HG02763 (cell line): Measurements from ENCODE around the gene ITPR1.

Experiments
- ATAC-seq: cut with Tn5 transposase; IDR thresholded peaks from one replicate; pipeline ENCODE4 v1.9.1; 2021; ENCODE audit warnings: mild to moderate bottlenecking, moderate library complexity; ENCODE audit not compliant: unreplicated experiment

The ITPR1 gene

GRCh38 chr3:4770561-4770960 lies 277.4 kb downstream of the ITPR1 start:
- ATAC-seq, result no peak

DNA sequence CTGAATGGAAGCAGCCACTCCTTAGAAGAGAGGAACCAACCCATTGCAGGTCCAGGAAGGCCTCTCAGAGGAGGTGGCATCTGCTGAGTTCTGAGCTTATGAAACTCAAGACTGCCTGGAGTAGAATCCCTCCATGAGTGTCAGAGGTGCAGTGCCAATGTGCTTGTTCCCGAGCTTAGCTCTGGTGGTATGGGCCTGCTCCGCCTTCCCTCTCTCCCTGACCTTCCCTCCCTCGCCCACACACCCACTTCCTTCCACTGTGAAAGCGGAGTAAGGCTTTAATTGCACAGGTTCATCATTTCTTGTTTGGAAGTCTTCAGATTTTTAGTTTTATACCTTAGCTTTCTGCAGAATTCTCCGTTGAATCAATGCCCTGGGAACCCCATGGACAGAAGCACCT lies 278.1 kb downstream of the ITPR1 start:
- no peak for ATAC-seq

- ATAC-seq, result no peak
Measured at GRCh38 chr3:4772171-4772804, 279.1 kb downstream of the ITPR1 start.

- ATAC-seq, result no peak
Measured at GRCh38 chr3:4772858-4773257, 279.7 kb downstream of the ITPR1 start.

GRCh38 chr3:4773583-4773982 lies 280.4 kb downstream of the ITPR1 start:
- ATAC-seq, result no peak

- ATAC-seq, result no peak
Measured at GRCh38 chr3:4774531-4774930, 281.4 kb downstream of the ITPR1 start.

DNA sequence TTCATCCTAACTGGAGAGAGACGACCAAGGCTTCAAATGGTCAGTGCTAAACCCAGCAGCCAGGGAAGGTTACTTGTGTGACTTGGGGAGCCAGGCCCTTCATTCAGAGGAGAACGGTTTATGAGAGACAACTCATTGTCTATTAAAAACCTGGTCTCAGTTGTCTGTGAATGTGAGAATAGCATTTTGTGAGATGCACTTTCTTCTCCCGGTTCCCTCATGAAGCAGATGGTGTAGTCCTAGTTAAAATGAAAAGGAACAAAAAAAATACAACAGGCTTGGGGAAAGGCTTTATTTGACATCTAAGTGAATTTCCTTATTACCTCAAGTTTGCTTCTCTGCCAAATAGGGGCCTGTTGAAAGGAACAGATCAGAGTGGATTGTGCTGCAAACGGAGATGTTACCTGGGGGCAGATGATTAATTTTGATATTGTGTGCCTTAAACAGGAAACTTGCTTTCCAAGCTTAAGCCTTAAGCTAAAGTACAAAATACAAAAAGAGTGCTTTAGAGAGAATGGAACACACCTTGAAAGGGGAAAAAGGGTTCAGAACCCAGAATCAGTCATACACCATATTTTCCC lies 283.3 kb downstream of the ITPR1 start:
- peak; percentile 18 for ATAC-seq

- peak; percentile 82 for ATAC-seq
Measured at GRCh38 chr3:4776980-4777581, 283.9 kb downstream of the ITPR1 start.

DNA sequence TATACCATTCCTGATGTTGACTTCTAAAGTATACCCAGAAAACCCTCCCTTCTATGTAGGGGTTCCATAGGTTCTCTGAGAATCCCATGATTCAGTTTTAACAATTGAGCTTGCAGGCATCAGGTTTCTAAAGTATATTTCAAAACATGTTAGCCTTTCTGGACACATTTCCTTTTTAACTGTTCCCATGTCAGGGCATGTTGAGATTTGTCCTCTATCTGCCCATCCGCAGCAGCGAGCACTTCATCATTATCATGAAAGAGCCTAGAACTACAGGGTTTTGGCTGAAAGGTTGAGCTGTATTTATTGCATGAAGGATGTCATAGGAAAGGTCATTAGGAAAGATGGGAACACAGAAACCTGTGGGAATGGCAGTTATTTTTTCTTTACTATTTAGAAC lies 285.0 kb downstream of the ITPR1 start:
- no peak for ATAC-seq

GRCh38 chr3:4778740-4779139 lies 285.6 kb downstream of the ITPR1 start:
- ATAC-seq, result no peak

DNA sequence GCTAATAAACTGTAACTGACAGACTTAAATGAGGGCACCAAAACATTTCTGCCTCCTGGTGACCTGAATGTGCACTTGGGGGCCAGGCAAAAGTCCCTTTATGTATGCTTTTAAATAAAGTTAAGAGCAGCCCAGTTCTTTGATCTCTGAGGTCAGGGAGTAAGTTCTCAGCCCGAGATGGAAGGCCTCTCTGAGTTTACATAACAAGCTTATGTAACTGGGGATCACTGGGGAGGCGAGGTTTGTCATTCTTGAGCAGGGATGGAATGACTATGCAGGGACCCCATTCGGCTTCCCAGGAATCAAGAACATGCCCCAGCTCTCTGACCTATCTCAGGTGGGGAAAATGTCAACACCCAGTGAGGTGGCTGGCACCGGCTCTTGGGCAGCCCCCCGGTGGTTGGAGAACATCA lies 287.4 kb downstream of the ITPR1 start:
- no peak for ATAC-seq

DNA sequence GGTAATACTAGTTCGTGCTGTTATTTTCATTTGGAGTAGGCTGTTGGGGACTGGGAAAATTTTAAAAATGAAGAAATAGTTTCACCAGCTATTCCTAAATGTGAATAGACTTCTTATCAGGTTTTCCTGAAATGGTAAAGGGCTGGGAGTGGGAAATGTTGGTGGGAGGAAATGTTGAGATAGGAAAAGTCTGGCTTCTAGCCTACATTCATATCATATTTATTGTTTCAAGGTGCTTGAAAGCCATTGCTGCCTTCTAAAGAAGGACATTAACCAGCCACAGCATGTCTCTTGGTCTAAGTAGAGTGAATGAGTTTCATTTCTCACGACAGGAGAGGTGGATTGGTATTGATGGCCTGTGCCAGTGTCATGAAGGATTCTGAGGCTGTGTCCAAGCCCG lies 288.9 kb downstream of the ITPR1 start:
- no peak for ATAC-seq

DNA sequence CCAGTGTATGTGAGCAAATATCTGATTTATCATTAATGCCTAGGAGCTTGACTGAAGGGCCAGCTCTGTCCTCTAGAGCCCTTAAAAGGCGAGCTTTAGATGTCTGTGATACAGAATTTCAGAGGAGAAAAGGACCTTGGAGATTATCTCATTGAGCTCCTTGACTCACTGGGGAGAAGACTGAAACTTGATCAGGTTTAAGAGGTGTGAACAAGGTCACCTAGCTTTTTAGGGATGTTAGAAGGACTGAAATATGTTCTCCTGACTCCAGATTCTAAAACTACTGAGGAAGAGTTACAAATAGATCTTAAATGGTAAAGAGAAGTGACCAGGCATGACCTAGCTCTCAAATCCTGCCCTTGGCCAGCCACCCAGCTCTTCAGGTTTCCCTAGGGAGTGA lies 292.4 kb downstream of the ITPR1 start:
- ATAC-seq, result no peak

- no peak for ATAC-seq
Measured at GRCh38 chr3:4786431-4786830, 293.3 kb downstream of the ITPR1 start.

- ATAC-seq, result no peak
Measured at GRCh38 chr3:4791358-4791757, 298.2 kb downstream of the ITPR1 start.

DNA sequence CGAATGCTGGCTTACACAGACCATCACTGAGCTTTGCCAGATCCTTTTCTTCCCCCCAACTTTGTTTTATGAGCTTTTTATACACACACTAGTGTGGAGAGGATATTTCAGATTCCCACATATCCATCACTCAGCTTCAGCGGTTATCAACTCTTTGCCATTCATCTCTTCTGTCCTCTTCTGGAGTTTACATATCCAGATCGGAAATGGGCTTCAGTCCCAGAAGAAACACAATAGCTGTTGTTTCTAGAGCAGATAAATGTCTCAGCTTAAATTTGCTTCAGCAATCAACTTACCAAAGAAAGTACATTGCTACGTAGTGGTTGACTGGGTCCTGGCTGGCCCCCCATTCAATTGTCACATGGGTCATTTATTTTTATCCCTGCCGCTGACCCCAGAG lies 300.2 kb downstream of the ITPR1 start:
- no peak for ATAC-seq

- ATAC-seq, result no peak
Measured at GRCh38 chr3:4794331-4794730, 301.2 kb downstream of the ITPR1 start.

DNA sequence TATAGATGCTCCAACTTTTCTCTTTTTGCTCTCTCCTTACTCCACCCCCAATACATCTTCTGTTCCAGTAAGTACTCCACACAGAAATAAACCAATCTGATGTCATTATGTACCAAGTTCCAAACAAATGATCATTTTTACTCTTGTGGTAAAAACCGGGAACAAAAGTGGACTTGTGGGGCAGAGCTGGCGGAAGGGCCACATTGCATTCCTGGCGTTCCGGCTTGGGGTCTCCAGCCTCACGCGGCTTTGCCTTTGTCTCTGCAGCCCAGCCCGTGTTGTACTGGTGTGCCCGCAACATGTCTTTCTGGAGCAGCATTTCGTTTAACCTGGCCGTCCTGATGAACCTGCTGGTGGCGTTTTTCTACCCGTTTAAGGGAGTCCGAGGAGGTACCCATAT lies 301.6 kb downstream of the ITPR1 start:
- ATAC-seq, result no peak

DNA sequence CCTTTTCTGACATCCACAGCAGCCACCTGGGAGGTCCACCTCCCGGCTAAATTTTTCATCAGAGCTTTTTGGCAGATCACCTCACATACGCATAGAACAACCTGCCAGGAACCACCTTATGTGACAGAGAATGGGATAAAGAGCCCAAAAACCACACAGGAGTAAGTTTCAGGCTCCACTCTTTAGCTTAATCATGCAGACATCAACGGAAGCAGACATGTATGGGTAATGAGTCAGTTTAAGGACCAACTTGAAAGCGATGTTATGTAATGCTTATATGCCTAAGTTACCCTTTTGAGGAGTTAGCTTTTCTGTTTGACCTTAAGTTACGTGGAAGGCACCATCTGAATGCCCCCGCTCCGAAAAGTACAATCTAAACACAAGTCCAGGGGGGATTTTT lies 302.8 kb downstream of the ITPR1 start:
- ATAC-seq, result no peak

DNA sequence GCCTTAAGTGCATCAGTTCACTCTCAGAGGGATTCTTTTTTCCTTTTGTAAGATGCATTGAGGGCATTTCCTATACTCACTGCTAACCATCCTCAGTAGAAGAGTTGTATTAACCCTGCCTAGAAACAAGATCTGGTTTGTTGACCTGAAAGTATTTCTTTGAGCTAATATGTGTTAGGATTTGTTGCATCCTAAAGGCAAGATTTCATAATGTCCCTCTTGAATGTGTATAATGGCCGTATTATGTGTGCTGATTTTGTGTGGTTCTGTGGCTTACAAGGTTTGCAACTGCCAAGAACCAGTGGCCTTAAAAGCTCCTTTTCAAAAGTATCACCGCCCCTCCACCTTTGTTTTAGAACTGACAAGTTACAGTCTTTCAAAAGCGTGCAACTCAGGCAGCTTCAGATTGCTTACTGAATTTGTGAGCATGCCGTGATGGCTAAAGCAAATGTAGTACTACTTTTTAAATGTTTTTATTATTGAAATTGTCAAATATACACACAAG lies 304.1 kb downstream of the ITPR1 start:
- no peak for ATAC-seq

GRCh38 chr3:4799266-4800256 lies 306.4 kb downstream of the ITPR1 start:
- no peak for ATAC-seq
